HCT116 (cell line): ENCODE measurements around the gene LY86. TPM values are rescaled to one million over a fixed set of nuclear protein-coding genes. Genes with fewer than 3 reads are reported as not detected.

Source experiments
- ATAC-seq: fragments of 200-7000 bp; cut with Tn5 transposase; 2 replicates; pipeline ENCODE4 v1.9.1; 2020; ENCODE audit warnings: mild to moderate bottlenecking, moderate library complexity
- BruUV-seq: library from RNA; stranded (reverse); fragments of 400-500 nt; replicated peaks from 2 replicates; lab custom pipeline; 2021; lab: Mats Ljungman, UMichigan
- CTCF ChIA-PET: fragments of 300-600 bp; sonication (Branson Sonifier 250); formaldehyde crosslinking; loops from one replicate; lab custom pipeline; 2021; ENCODE audit warnings: antibody characterized with exemption; lab: Charles Lee
- POLR2A ChIA-PET: fragments of 300-600, 350-600 bp; sonication (Branson Sonifier 250); formaldehyde crosslinking; loops from one replicate; lab custom pipeline; 2021; ENCODE audit warnings: antibody characterized with exemption; lab: Charles Lee
- RAD21 ChIA-PET, 2 experiments: fragments of 300-600 bp; sonication (Branson Sonifier 250); formaldehyde crosslinking; loops; one replicate each; lab custom pipeline; 2023; ENCODE audit warnings: low total read pairs in 2 of 2; ENCODE audit not compliant: uncharacterized antibody in 2 of 2, unreplicated experiment in 2 of 2, low non-redundant PET in 1 of 2; lab: Charles Lee
- DNase-seq: peaks from one replicate; pipeline ENCODE4 v3.0.0-alpha.2; 2010; ENCODE audit warnings: low read depth, low spot score
- H2AFZ ChIP-seq: fragments of 200-600 bp; shearing (Covaris generic), sonication (generic); 2 replicates; pipeline ENCODE4 v1.6.1; 2017; ENCODE audit warnings: low read depth, mixed run types, mixed read lengths, antibody characterized with exemption, low read length; ENCODE audit not compliant: poor library complexity, severe bottlenecking
- H3K27ac ChIP-seq: 2 replicates; pipeline ENCODE4 v1.5.1; 2012; ENCODE audit warnings: low read depth, low read length
- H3K27me3 ChIP-seq: fragments of 200-600 bp; sonication (generic); 2 replicates; pipeline ENCODE4 v1.6.1; 2016; ENCODE audit warnings: mixed run types, low read length, mixed read lengths; ENCODE audit not compliant: insufficient read depth
- H3K36me3 ChIP-seq, 2 experiments: fragments of 200-500 bp in 1 of 2; fragments of 200-600 bp in 1 of 2; sonication (Bioruptor generic) in 1 of 2; sonication (generic) in 1 of 2; 2 replicates each; pipeline versions ENCODE4 v1.5.1 to v1.6.1; 2014 to 2016; ENCODE audit warnings: low read length in 2 of 2, inconsistent platforms in 1 of 2, mixed read lengths in 1 of 2, mixed run types in 1 of 2; ENCODE audit not compliant: insufficient read depth in 2 of 2, control insufficient read depth in 1 of 2
- H3K4me1 ChIP-seq, 2 experiments: fragments of 200-600 bp in 1 of 2; sonication (generic) in 1 of 2; 2 replicates each; pipeline versions ENCODE4 v1.5.1 to v1.6.1; 2012 to 2017; ENCODE audit warnings: low read length in 2 of 2, inconsistent platforms in 1 of 2, mild to moderate bottlenecking in 1 of 2, mixed read lengths in 1 of 2, mixed run types in 1 of 2, moderate library complexity in 1 of 2; ENCODE audit not compliant: insufficient read depth in 2 of 2, control insufficient read depth in 1 of 2
- H3K4me2 ChIP-seq: fragments of 200-600 bp; sonication (generic); 2 replicates; pipeline ENCODE4 v1.6.1; 2017; ENCODE audit warnings: mixed run types, low read length, mixed read lengths
- H3K4me3 ChIP-seq, 2 experiments: fragments of 200-600 bp in 1 of 2; sonication (generic) in 1 of 2; replicated peaks in 1 of 2; 2 replicates each; pipeline ENCODE4 v1.5.1; 2011 to 2016; ENCODE audit warnings: low read length in 2 of 2, control low read depth in 1 of 2, low read depth in 1 of 2, mild to moderate bottlenecking in 1 of 2, mixed read lengths in 1 of 2, mixed run types in 1 of 2
- H3K79me2 ChIP-seq: fragments of 200-600 bp; sonication (generic); 2 replicates; pipeline ENCODE4 v1.6.1; 2017; ENCODE audit warnings: mild to moderate bottlenecking, mixed run types, low read length, moderate library complexity, mixed read lengths; ENCODE audit not compliant: insufficient read depth
- H3K9ac ChIP-seq: fragments of 200-600 bp; sonication (generic); 2 replicates; pipeline ENCODE4 v1.6.1; 2016; ENCODE audit warnings: low read length, mixed read lengths
- H3K9me2 ChIP-seq: fragments of 200-600 bp; sonication (generic), shearing (Covaris generic); 2 replicates; pipeline ENCODE4 v1.6.1; 2017; ENCODE audit warnings: mixed run types, mild to moderate bottlenecking, moderate library complexity; ENCODE audit not compliant: insufficient read depth
- H3K9me3 ChIP-seq, 2 experiments: fragments of 200-500 bp in 1 of 2; fragments of 200-600 bp in 1 of 2; sonication (Bioruptor generic) in 1 of 2; sonication (generic) in 1 of 2; 2 replicates each; pipeline ENCODE4 v1.6.1; 2014 to 2017; ENCODE audit warnings: low read length in 2 of 2, mixed read lengths in 2 of 2, inconsistent platforms in 1 of 2, low read depth in 1 of 2, mild to moderate bottlenecking in 1 of 2, mixed run types in 1 of 2, moderate library complexity in 1 of 2; ENCODE audit not compliant: control insufficient read depth in 1 of 2, insufficient read depth in 1 of 2
- H4K20me1 ChIP-seq: fragments of 200-600 bp; sonication (generic), shearing (Covaris generic); 2 replicates; pipeline ENCODE4 v1.6.1; 2017; ENCODE audit warnings: mixed run types, mild to moderate bottlenecking, moderate library complexity; ENCODE audit not compliant: insufficient read depth
- EGR1 ChIP-seq: IDR thresholded peaks from 2 replicates; pipeline ENCODE4 v1.6.1; 2012; ENCODE audit warnings: low read depth
- ELF1 ChIP-seq: IDR thresholded peaks from 2 replicates; pipeline ENCODE4 v1.6.1; 2012; ENCODE audit warnings: low read depth, borderline replicate concordance
- EZH2 ChIP-seq: fragments of 200-600 bp; sonication (generic); IDR thresholded peaks from 2 replicates; pipeline ENCODE4 v1.6.1; 2017; ENCODE audit warnings: antibody characterized with exemption, mixed run types
- EZH2phosphoT487 ChIP-seq: fragments of 200-600 bp; IDR thresholded peaks from 2 replicates; pipeline ENCODE4 v1.6.1; 2018; ENCODE audit warnings: antibody characterized with exemption, borderline replicate concordance
- YY1 ChIP-seq: IDR thresholded peaks from 2 replicates; pipeline ENCODE4 v1.6.1; 2011; ENCODE audit warnings: low read length, low read depth, moderate library complexity, mild to moderate bottlenecking; ENCODE audit not compliant: insufficient replicate concordance; ENCODE audit errors: extremely low read depth
- ZFX ChIP-seq: fragments of 450-650 bp; IDR thresholded peaks from 2 replicates; pipeline ENCODE4 v1.6.1; 2017
- ZNF274 ChIP-seq: fragments of 200-500 bp; sonication (Bioruptor generic); IDR thresholded peaks from 2 replicates; pipeline ENCODE4 v1.6.1; 2014; ENCODE audit warnings: mild to moderate bottlenecking, low read depth, low read length, inconsistent platforms
- intact Hi-C: fragments of 100-400 bp; cut with micrococcal nuclease; formaldehyde crosslinking; loops from 2 replicates; pipeline ENCODE4 v1.10.0; 2022
- total RNA-seq: library from RNA; stranded (reverse); gene quantifications from one replicate; pipeline ENCODE4 v1.2.1, GENCODE V29; 2021; ENCODE audit not compliant: unreplicated experiment
- TF ChIP-seq, protein P1 (sequence below): IDR thresholded peaks from 2 replicates; pipeline ENCODE4 v1.6.1; 2012
- TF ChIP-seq, protein P2 (sequence below): IDR thresholded peaks from 2 replicates; pipeline ENCODE4 v1.6.1; 2011; ENCODE audit warnings: mild to moderate bottlenecking, low read length, moderate library complexity; ENCODE audit not compliant: insufficient replicate concordance; ENCODE audit errors: extremely low read depth
- TF ChIP-seq, protein P3 (sequence below), 3 experiments: fragments of 200-600 bp in 1 of 3; sonication (generic) in 1 of 3; IDR thresholded peaks in 2 of 3; conservative IDR thresholded peaks in 1 of 3; 2 replicates each; pipeline ENCODE4 v1.5.1; 2012 to 2017; ENCODE audit warnings: low read depth in 2 of 3, low read length in 2 of 3, antibody characterized with exemption in 1 of 3, borderline replicate concordance in 1 of 3, control low read depth in 1 of 3, mild to moderate bottlenecking in 1 of 3, mixed read lengths in 1 of 3, mixed run types in 1 of 3, moderate library complexity in 1 of 3; ENCODE audit not compliant: insufficient read depth in 1 of 3
- TF ChIP-seq, protein P4 (sequence below): IDR thresholded peaks from 2 replicates; pipeline ENCODE4 v1.6.1; 2012; ENCODE audit warnings: low read depth
- TF ChIP-seq, protein P5 (sequence below): IDR thresholded peaks from 2 replicates; pipeline ENCODE4 v1.6.1; 2012

Gene LY86
- total RNA-seq, 1 experiment from 2014 or later, result not detected

DNA sequence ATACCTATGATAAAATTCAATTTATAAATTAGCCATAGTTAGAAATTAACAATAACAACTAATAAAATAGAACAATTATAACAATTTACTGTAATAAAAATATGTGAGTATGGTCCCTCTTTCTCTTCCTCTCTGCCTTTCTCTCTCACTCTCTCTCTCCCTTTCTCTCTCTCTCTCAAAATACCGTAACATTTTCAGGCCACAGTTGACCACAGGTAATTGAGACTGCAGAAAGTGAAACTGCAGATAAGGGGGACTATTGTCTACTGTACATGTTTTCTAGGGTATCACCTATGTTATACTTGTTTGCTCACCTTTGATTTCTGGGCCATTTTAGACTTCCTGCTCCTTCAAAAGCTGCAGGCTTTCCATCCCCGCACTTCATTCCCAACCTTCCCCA is 46.8 kb downstream of the LY86 start:
- no peaks in the 10 kb centered on the region for H3K9me2 ChIP-seq
- no peak overlapping the region for H3K9ac ChIP-seq
- no peaks in the 10 kb centered on the region for H3K9me3 ChIP-seq
- H3K4me2 ChIP-seq, result no peak overlapping the region
- no peak overlapping the region for H2AFZ ChIP-seq
- no TSS peak for BruUV-seq
- no peaks in the 10 kb centered on the region for H3K79me2 ChIP-seq
- ChIA-PET CTCF (no interaction called here), POLR2A (no interaction called here), RAD21 (no interaction called here)
- no peak for ATAC-seq
- intact Hi-C loops, result no loop called here
- H3K36me3 ChIP-seq, result no peaks in the 10 kb centered on the region
- TF ChIP-seq ZFX (no peak), EZH2 (no peak), ZNF274 (no peak), YY1 (no peak), EZH2phosphoT487 (no peak), EGR1 (no peak), ELF1 (no peak)
- TF ChIP-seq, protein P1, sequence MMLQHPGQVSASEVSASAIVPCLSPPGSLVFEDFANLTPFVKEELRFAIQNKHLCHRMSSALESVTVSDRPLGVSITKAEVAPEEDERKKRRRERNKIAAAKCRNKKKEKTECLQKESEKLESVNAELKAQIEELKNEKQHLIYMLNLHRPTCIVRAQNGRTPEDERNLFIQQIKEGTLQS, result no peak
- TF ChIP-seq, protein P2, sequence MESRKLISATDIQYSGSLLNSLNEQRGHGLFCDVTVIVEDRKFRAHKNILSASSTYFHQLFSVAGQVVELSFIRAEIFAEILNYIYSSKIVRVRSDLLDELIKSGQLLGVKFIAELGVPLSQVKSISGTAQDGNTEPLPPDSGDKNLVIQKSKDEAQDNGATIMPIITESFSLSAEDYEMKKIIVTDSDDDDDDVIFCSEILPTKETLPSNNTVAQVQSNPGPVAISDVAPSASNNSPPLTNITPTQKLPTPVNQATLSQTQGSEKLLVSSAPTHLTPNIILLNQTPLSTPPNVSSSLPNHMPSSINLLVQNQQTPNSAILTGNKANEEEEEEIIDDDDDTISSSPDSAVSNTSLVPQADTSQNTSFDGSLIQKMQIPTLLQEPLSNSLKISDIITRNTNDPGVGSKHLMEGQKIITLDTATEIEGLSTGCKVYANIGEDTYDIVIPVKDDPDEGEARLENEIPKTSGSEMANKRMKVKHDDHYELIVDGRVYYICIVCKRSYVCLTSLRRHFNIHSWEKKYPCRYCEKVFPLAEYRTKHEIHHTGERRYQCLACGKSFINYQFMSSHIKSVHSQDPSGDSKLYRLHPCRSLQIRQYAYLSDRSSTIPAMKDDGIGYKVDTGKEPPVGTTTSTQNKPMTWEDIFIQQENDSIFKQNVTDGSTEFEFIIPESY, result no peak
- TF ChIP-seq, protein P3, sequence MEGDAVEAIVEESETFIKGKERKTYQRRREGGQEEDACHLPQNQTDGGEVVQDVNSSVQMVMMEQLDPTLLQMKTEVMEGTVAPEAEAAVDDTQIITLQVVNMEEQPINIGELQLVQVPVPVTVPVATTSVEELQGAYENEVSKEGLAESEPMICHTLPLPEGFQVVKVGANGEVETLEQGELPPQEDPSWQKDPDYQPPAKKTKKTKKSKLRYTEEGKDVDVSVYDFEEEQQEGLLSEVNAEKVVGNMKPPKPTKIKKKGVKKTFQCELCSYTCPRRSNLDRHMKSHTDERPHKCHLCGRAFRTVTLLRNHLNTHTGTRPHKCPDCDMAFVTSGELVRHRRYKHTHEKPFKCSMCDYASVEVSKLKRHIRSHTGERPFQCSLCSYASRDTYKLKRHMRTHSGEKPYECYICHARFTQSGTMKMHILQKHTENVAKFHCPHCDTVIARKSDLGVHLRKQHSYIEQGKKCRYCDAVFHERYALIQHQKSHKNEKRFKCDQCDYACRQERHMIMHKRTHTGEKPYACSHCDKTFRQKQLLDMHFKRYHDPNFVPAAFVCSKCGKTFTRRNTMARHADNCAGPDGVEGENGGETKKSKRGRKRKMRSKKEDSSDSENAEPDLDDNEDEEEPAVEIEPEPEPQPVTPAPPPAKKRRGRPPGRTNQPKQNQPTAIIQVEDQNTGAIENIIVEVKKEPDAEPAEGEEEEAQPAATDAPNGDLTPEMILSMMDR (IDR thresholded peaks at IDR 0.05 in 2 of 3, conservative IDR thresholded peaks at IDR 0.05 in 1 of 3; ENCODE audit: borderline replicate concordance in 1 of 3, insufficient read depth in 1 of 3, low read depth in 2 of 3, low read length in 2 of 3), result no peak
- TF ChIP-seq, protein P4, sequence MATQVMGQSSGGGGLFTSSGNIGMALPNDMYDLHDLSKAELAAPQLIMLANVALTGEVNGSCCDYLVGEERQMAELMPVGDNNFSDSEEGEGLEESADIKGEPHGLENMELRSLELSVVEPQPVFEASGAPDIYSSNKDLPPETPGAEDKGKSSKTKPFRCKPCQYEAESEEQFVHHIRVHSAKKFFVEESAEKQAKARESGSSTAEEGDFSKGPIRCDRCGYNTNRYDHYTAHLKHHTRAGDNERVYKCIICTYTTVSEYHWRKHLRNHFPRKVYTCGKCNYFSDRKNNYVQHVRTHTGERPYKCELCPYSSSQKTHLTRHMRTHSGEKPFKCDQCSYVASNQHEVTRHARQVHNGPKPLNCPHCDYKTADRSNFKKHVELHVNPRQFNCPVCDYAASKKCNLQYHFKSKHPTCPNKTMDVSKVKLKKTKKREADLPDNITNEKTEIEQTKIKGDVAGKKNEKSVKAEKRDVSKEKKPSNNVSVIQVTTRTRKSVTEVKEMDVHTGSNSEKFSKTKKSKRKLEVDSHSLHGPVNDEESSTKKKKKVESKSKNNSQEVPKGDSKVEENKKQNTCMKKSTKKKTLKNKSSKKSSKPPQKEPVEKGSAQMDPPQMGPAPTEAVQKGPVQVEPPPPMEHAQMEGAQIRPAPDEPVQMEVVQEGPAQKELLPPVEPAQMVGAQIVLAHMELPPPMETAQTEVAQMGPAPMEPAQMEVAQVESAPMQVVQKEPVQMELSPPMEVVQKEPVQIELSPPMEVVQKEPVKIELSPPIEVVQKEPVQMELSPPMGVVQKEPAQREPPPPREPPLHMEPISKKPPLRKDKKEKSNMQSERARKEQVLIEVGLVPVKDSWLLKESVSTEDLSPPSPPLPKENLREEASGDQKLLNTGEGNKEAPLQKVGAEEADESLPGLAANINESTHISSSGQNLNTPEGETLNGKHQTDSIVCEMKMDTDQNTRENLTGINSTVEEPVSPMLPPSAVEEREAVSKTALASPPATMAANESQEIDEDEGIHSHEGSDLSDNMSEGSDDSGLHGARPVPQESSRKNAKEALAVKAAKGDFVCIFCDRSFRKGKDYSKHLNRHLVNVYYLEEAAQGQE, result no peak
- TF ChIP-seq, protein P5, sequence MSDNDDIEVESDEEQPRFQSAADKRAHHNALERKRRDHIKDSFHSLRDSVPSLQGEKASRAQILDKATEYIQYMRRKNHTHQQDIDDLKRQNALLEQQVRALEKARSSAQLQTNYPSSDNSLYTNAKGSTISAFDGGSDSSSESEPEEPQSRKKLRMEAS, result no peak
- no peak for DNase-seq
- no peaks in the 10 kb centered on the region for H3K4me1 ChIP-seq
- H3K27ac ChIP-seq, result no peak overlapping the region
- no peak overlapping the region for H3K4me3 ChIP-seq
- no peaks in the 10 kb centered on the region for H4K20me1 ChIP-seq
- peaks cover 8% of the 10 kb centered on the region; the same call in 1 of the 2 replicates for H3K27me3 ChIP-seq
